GM18502 (cell line): Measurements from ENCODE around the gene MYO7B.
"Not testable (repeated sequence)": the region's sequence is repeated elsewhere in the genome, so short reads cannot be mapped to it uniquely, and the experiment has no call there.

Experiments
- ATAC-seq: cut with Tn5 transposase; IDR thresholded peaks from one replicate; pipeline ENCODE4 v1.9.1; 2021; ENCODE audit warnings: mild to moderate bottlenecking; ENCODE audit not compliant: unreplicated experiment, poor library complexity

MYO7B gene

GRCh38 chr2:127570282-127571250 lies 35.1 kb downstream of the MYO7B start:
- no peak for ATAC-seq

GRCh38 chr2:127572352-127572751 lies 36.9 kb downstream of the MYO7B start:
- not testable (repeated sequence) for ATAC-seq

- ATAC-seq, result no peak
Measured at GRCh38 chr2:127572841-127573240, 37.4 kb downstream of the MYO7B start.

- no peak for ATAC-seq
Measured at GRCh38 chr2:127573298-127573697, 37.8 kb downstream of the MYO7B start.

- no peak for ATAC-seq
Measured at GRCh38 chr2:127573771-127574170, 38.3 kb downstream of the MYO7B start.

- ATAC-seq, result no peak
Measured at GRCh38 chr2:127574656-127575055, 39.2 kb downstream of the MYO7B start.

GRCh38 chr2:127575185-127575765 lies 39.8 kb downstream of the MYO7B start:
- ATAC-seq, result no peak

- ATAC-seq, result no peak
Measured at GRCh38 chr2:127575941-127576432, 40.5 kb downstream of the MYO7B start.

GRCh38 chr2:127576433-127577207 lies 41.1 kb downstream of the MYO7B start:
- no peak for ATAC-seq

- no peak for ATAC-seq
Measured at GRCh38 chr2:127577208-127577475, 41.7 kb downstream of the MYO7B start.

- no peak for ATAC-seq
Measured at GRCh38 chr2:127577503-127577902, 42.0 kb downstream of the MYO7B start.

GRCh38 chr2:127577973-127578372 lies 42.5 kb downstream of the MYO7B start:
- ATAC-seq, result peak; percentile 66

GRCh38 chr2:127578411-127578810 lies 42.9 kb downstream of the MYO7B start:
- ATAC-seq, result no peak

GRCh38 chr2:127579231-127579630 lies 43.7 kb downstream of the MYO7B start:
- ATAC-seq, result no peak

- no peak for ATAC-seq
Measured at GRCh38 chr2:127580167-127581049, 44.9 kb downstream of the MYO7B start.

GRCh38 chr2:127581050-127581345 lies 45.5 kb downstream of the MYO7B start:
- no peak for ATAC-seq

GRCh38 chr2:127581516-127582490 lies 46.3 kb downstream of the MYO7B start:
- ATAC-seq, result no peak

- no peak for ATAC-seq
Measured at GRCh38 chr2:127582863-127583861, 47.7 kb downstream of the MYO7B start.
